SJCRH30 (cell line): Measurements from ENCODE around the gene DHX16. TPM values are rescaled to one million over a fixed set of nuclear protein-coding genes. Genes with fewer than 3 reads are reported as not detected.

ENCODE experiments used
- DNase-seq, 2 experiments: peaks; one replicate each; pipeline ENCODE4 v3.0.0-alpha.2; 2015 to 2020
- H3K27ac ChIP-seq: fragments of 250-450 bp; sonication (Bioruptor Pico); 2 replicates; pipeline ENCODE4 v1.5.1; 2020; ENCODE audit warnings: mild to moderate bottlenecking, moderate library complexity
- H3K27me3 ChIP-seq: fragments of 250-450 bp; sonication (Bioruptor Pico); 2 replicates; pipeline ENCODE4 v1.5.1; 2020; ENCODE audit warnings: mild to moderate bottlenecking, moderate library complexity
- H3K36me3 ChIP-seq: fragments of 250-450 bp; sonication (Bioruptor Pico); 2 replicates; pipeline ENCODE4 v1.5.1; 2020; ENCODE audit warnings: mild to moderate bottlenecking, moderate library complexity
- H3K4me1 ChIP-seq: fragments of 250-450 bp; sonication (Bioruptor Pico); 2 replicates; pipeline ENCODE4 v1.5.1; 2020; ENCODE audit warnings: mild to moderate bottlenecking, moderate library complexity
- H3K4me3 ChIP-seq: fragments of 250-450 bp; sonication (Bioruptor Pico); 2 replicates; pipeline ENCODE4 v1.5.1; 2020; ENCODE audit warnings: mild to moderate bottlenecking, moderate library complexity
- H3K9me3 ChIP-seq: fragments of 250-450 bp; sonication (Bioruptor Pico); replicated peaks from 2 replicates; pipeline ENCODE4 v1.5.1; 2020; ENCODE audit warnings: mild to moderate bottlenecking, moderate library complexity
- total RNA-seq: library from RNA; depleted of rRNA; stranded (reverse); fragments of >200 nt; shearing (Covaris generic); gene quantifications from 2 replicates; pipeline ENCODE4 v1.2.3, GENCODE V29; 2014

DHX16 gene
- total RNA-seq, 1 experiment from 2014 or later, result 29.0 TPM

GRCh38 chr6:30709101-30709868 is 36.5 kb upstream of the DHX16 start:
- H3K27ac ChIP-seq, result no peak overlapping the region
- H3K4me1 ChIP-seq, result no peaks in the 10 kb centered on the region
- H3K4me3 ChIP-seq, result no peak overlapping the region
- no peaks in the 10 kb centered on the region for H3K27me3 ChIP-seq
- no peaks in the 10 kb centered on the region for H3K9me3 ChIP-seq
- no peak for DNase-seq
- peaks cover 27% of the 10 kb centered on the region for H3K36me3 ChIP-seq

GRCh38 chr6:30707281-30707850 is 34.6 kb upstream of the DHX16 start:
- no peak overlapping the region for H3K27ac ChIP-seq
- H3K27me3 ChIP-seq, result no peaks in the 10 kb centered on the region
- H3K4me3 ChIP-seq, result no peak overlapping the region
- no peaks in the 10 kb centered on the region for H3K9me3 ChIP-seq
- DNase-seq, result no peak
- H3K36me3 ChIP-seq, result peaks cover 26% of the 10 kb centered on the region
- no peaks in the 10 kb centered on the region for H3K4me1 ChIP-seq

GRCh38 chr6:30705620-30706019 is 32.8 kb upstream of the DHX16 start:
- H3K4me3 ChIP-seq, result no peak overlapping the region
- no peaks in the 10 kb centered on the region for H3K4me1 ChIP-seq
- H3K36me3 ChIP-seq, result peaks cover 14% of the 10 kb centered on the region
- no peaks in the 10 kb centered on the region for H3K9me3 ChIP-seq
- H3K27ac ChIP-seq, result no peak overlapping the region
- no peak for DNase-seq
- no peaks in the 10 kb centered on the region for H3K27me3 ChIP-seq

GRCh38 chr6:30703821-30704220 is 31.0 kb upstream of the DHX16 start:
- H3K27me3 ChIP-seq, result no peaks in the 10 kb centered on the region

DNA sequence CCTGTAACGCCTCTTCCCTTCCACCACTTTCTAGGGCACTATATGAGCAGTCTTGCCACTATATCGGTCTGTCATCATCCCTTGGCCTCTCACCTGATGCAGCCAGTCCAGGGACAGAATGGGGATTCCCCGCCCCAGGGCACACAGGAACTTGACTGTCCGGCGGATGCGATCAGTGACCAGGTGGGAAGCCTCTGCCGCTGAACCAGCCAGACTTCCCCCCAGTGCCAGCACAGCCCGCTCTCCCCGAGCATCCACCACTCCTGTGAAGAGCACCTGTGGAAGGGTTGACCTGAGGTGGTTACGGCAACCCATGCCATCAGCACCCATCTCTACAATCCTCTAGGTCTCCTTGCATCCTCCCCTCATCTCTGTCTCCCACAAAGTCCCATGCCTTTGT is 30.2 kb upstream of the DHX16 start:
- Histone ChIP-seq H3K9me3 (no peaks in the 10 kb centered on the region), H3K36me3 (0 out of 2 replicates have a peak, but pooled peaks cover 5% of the 10 kb centered on the region)
- no peak for DNase-seq

More at GRCh38 chr6:30703821-30704220, 31.0 kb upstream of the DHX16 start:
- Histone ChIP-seq H3K36me3 (0 out of 2 replicates have a peak, but pooled peaks cover 5% of the 10 kb centered on the region), H3K9me3 (no peaks in the 10 kb centered on the region), H3K27ac (no peak overlapping the region), H3K4me3 (no peak overlapping the region), H3K4me1 (no peaks in the 10 kb centered on the region)
- no peak for DNase-seq

DNA sequence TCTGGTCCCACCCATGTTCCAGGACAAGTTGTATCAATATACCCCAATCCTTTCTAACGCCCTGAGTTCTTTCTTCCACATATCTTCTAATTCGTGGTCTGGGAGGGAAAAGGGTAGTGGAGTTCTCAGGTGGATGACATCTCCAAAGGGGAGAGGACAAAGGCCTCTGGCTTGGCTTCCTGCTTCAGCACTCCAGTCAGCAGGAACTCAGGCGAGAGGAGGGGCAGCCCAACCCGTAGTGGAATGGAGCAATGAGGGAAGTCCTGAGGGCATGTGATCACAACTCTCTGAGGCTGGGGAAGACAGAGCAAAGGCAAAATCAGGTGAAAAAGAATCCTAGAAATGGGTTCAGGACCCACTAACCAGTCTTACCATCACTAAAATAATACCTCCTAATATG is 27.5 kb upstream of the DHX16 start:
- no peak overlapping the region for H3K4me3 ChIP-seq
- no peaks in the 10 kb centered on the region for H3K9me3 ChIP-seq
- DNase-seq, result no peak
- H3K4me1 ChIP-seq, result no peaks in the 10 kb centered on the region
- no peaks in the 10 kb centered on the region for H3K27me3 ChIP-seq
- 0 out of 2 replicates have a peak, but pooled peaks cover 5% of the 10 kb centered on the region for H3K36me3 ChIP-seq
- H3K27ac ChIP-seq, result no peak overlapping the region

More for the DNA sequence above, 30.2 kb upstream of the DHX16 start:
- Histone ChIP-seq H3K4me1 (no peaks in the 10 kb centered on the region), H3K27ac (no peak overlapping the region), H3K27me3 (no peaks in the 10 kb centered on the region), H3K4me3 (no peak overlapping the region)

- Histone ChIP-seq H3K9me3 (no peaks in the 10 kb centered on the region), H3K27ac (no peak overlapping the region), H3K4me1 (no peaks in the 10 kb centered on the region), H3K27me3 (no peaks in the 10 kb centered on the region), H3K4me3 (no peak overlapping the region), H3K36me3 (no peaks in the 10 kb centered on the region)
- DNase-seq, result no peak
Observed at GRCh38 chr6:30696432-30696831, 23.6 kb upstream of the DHX16 start.

GRCh38 chr6:30691208-30691847 is 18.5 kb upstream of the DHX16 start:
- Histone ChIP-seq H3K27me3 (no peaks in the 10 kb centered on the region), H3K4me1 (peaks cover 15% of the 10 kb centered on the region; the same call in 1 of the 2 replicates), H3K36me3 (no peaks in the 10 kb centered on the region; the same call in 1 of the 2 replicates), H3K9me3 (no peaks in the 10 kb centered on the region), H3K27ac (peak overlapping the region; percentile 70), H3K4me3 (peak overlapping the region; percentile 67)
- DNase-seq, result peak in 1 of 2 experiments; percentile 50

GRCh38 chr6:30690403-30691207 is 17.8 kb upstream of the DHX16 start, which contains the start of gene NRM:
TSS of gene NRM (minus strand) at chr6:30690984. CDS start at chr6:30690974, 10 bp downstream.
- Histone ChIP-seq H3K27ac (peak within 1 kb of the TSS; percentile 70), H3K9me3 (no peaks in the 10 kb centered on the region), H3K4me1 (peaks cover 16% of the 10 kb centered on the region; the same call in 1 of the 2 replicates), H3K4me3 (peak within 1 kb of the TSS; percentile 67), H3K36me3 (no peaks in the 10 kb centered on the region; the same call in 1 of the 2 replicates), H3K27me3 (no peaks in the 10 kb centered on the region)
- peak; percentile 93 to 94 for DNase-seq

GRCh38 chr6:30689985-30690384 is 17.2 kb upstream of the DHX16 start:
- Histone ChIP-seq H3K9me3 (no peaks in the 10 kb centered on the region), H3K27ac (peak overlapping the region; percentile 70), H3K4me1 (peaks cover 22% of the 10 kb centered on the region; the same call in 1 of the 2 replicates), H3K4me3 (peak overlapping the region; percentile 67), H3K36me3 (no peaks in the 10 kb centered on the region; the same call in 1 of the 2 replicates), H3K27me3 (no peaks in the 10 kb centered on the region)
- DNase-seq, result no peak

GRCh38 chr6:30689022-30689865 is 16.4 kb upstream of the DHX16 start:
- Histone ChIP-seq H3K27me3 (no peaks in the 10 kb centered on the region), H3K27ac (no peak overlapping the region), H3K4me1 (peaks cover 24% of the 10 kb centered on the region; the same call in 1 of the 2 replicates), H3K4me3 (peak overlapping the region; percentile 67), H3K36me3 (no peaks in the 10 kb centered on the region; the same call in 1 of the 2 replicates), H3K9me3 (no peaks in the 10 kb centered on the region)
- no peak for DNase-seq

DNA sequence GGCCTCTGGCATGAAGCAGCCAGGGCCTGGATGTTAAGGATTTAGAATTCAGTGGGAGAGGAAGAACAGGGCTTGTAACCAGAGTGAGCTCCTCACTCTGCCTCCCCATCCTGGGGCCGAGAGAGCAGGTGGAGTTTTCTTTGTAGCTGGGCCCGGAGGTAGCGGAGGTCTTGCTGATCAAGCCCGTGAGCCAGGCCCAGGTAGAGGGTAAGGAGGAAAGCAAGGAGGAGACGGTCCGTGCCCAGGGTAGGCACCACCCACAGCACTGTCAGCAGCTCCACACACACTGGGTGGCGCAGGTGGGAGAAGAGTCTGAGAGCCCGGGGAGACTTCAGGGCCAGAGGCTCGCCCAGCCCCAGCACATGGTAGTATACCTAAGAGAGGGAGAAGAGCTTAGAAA is 15.8 kb upstream of the DHX16 start:
- peak overlapping the region; percentile 96; the same call in 1 of the 2 replicates for H3K27ac ChIP-seq
- no peaks in the 10 kb centered on the region for H3K9me3 ChIP-seq
- no peaks in the 10 kb centered on the region for H3K27me3 ChIP-seq
- no peak for DNase-seq
- H3K4me1 ChIP-seq, result peaks cover 24% of the 10 kb centered on the region; the same call in 1 of the 2 replicates
- H3K36me3 ChIP-seq, result no peaks in the 10 kb centered on the region; the same call in none of the 2 replicates
- H3K4me3 ChIP-seq, result peak overlapping the region; percentile 83

- peak overlapping the region; percentile 96 for H3K27ac ChIP-seq
- DNase-seq, result peak in 1 of 2 experiments; percentile 38
- no peaks in the 10 kb centered on the region for H3K27me3 ChIP-seq
- no peaks in the 10 kb centered on the region for H3K9me3 ChIP-seq
- H3K36me3 ChIP-seq, result no peaks in the 10 kb centered on the region; the same call in none of the 2 replicates
- peak overlapping the region; percentile 83 for H3K4me3 ChIP-seq
- peaks cover 30% of the 10 kb centered on the region; the same call in 1 of the 2 replicates for H3K4me1 ChIP-seq
Observed at GRCh38 chr6:30687659-30688431, 15.0 kb upstream of the DHX16 start.
